ENCODE data around the gene NAV2.

The NAV2 gene

DNA sequence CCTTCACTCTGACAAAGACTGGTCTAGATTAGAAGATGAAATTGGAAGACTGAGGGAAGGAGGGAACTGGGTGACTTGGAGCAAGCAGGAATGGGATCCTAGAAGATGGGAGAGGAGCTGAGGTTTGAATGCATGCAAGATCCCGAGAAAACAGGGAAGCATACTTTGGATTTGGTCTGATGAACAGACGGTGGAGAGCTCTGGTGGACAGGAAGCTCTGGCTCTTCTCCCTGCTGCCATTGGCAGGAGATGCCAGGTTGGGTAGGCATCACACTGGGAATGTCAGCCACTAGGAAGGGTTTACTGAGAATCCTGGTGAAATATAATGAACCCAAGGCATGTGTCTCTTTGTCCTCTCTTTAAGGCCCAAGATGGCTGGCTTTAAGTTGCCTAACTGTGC, 16.5 kb downstream of the NAV2 start:
- in situ Hi-C loops (cut with HindIII; ENCODE audit: low sequenced_read_pairs): no loop called here
- H3K4me3 ChIP-seq (ENCODE audit: low read depth, low read length): no peak overlapping the region
- no peak for DNase-seq (ENCODE audit: low read depth, low spot score)
- TF ChIP-seq CTCF (IDR thresholded peaks at IDR 0.05; ENCODE audit: low read depth, low read length): no peak

DNA sequence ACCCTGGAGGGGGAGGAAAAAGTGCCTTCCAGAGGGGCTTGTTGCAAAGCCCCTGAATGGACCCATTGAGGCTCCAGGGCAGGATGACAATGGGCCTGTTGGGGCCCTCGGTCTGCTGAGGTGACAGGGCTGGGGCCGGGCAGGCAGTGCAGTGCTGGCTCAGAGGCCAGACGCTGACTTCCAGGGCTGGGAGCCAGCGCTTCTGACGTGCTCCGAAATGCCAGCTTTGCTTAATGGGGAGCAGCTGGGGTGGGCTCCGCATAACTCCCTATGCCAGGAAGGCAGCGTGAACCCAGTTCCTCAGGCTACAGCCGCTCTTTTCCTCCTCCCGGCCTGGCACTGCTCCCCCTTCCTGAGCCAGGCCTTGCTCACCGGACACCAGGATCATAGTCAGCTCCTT, 17.7 kb downstream of the NAV2 start:
- in situ Hi-C loops (cut with HindIII; ENCODE audit: low sequenced_read_pairs): no loop called here
- no peak for TF ChIP-seq CTCF (IDR thresholded peaks at IDR 0.05; ENCODE audit: low read depth, low read length)
- DNase-seq (ENCODE audit: low read depth, low spot score): no peak
- H3K4me3 ChIP-seq (ENCODE audit: low read depth, low read length): no peak overlapping the region

DNA sequence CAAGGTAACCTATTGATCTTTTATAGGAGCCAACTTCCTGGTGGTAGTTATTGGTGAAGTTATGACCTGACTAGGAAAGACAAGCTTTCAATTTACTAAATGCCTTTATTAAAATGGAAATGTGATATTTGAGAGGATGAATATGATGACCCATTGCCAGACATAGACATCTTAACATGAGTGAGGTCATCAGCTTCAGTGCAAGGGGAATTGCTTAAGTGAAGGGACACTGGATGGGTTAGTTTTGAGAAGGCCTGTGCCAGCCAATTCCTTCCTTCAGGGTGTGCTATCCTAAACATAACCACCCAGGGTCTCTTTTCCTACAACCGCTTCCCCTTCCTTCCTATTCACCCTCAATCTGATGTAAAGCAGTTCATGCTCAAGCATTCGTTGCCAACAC, 21.5 kb downstream of the NAV2 start:
- no peak overlapping the region for H3K4me3 ChIP-seq (ENCODE audit: low read depth, low read length)

GRCh38 chr11:19735157-19735908, 22.7 kb downstream of the NAV2 start:
- peak; percentile 60 for DNase-seq (ENCODE audit: low read depth, low spot score)
- in situ Hi-C loops (cut with HindIII; ENCODE audit: low sequenced_read_pairs): no loop called here
- H3K4me3 ChIP-seq (ENCODE audit: low read depth, low read length): no peak overlapping the region
- peak; percentile 48 for TF ChIP-seq CTCF (IDR thresholded peaks at IDR 0.05; ENCODE audit: low read depth, low read length)

More for the DNA sequence above, 21.5 kb downstream of the NAV2 start:
- in situ Hi-C loops (cut with HindIII; ENCODE audit: low sequenced_read_pairs): no loop called here
- TF ChIP-seq CTCF (IDR thresholded peaks at IDR 0.05; ENCODE audit: low read depth, low read length): no peak
- DNase-seq (ENCODE audit: low read depth, low spot score): no peak

DNA sequence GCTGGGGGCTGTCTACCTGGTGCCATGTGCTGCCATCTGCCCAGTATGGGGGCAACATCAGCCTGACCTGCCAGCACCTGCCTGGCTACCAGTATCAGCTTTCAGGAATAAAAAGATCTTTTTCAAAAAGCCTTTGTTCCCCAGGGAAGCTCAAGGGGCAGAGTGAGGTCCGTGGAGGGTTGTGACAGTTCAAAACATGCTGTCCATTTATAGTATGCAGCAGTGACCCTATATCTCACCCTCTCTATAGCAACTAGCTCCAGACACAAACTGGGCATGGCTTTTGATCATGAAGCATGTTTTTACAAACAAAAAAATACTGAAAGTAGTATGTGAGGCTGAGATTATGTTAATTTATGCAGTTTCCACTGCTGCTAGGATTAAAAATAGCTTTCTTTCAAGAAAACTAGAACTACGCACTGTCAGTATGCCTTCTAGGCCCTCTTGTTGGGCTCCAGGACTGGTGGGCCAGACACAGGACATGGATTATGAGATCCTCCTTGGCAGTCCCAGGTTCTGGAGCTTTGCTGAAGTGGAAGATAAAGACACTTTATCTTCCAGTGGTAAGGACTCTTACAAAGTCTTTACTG, 23.4 kb downstream of the NAV2 start:
- no peak overlapping the region for H3K4me3 ChIP-seq (ENCODE audit: low read depth, low read length)
- no peak for DNase-seq (ENCODE audit: low read depth, low spot score)
- no peak for TF ChIP-seq CTCF (IDR thresholded peaks at IDR 0.05; ENCODE audit: low read depth, low read length)
- in situ Hi-C loops (cut with HindIII; ENCODE audit: low sequenced_read_pairs): no loop called here

DNA sequence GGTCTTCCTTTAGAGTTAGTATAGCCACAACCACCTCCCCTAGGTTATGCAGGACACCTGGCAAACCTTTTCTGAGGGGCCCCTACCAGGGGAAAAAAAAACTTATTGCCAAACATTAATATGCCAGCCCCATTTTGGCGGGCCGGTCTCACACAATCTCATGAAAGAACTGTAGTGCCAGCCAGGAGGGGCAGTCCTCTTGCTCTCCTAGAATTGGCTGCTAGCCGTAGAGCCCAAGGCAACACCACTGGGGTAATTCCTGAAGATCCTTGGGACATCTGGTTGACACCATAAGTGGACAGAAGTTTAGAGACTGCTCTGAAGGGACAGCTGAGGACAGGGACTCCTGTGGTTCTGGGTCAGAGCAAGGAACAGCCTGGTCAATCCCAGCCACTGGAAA, 24.2 kb downstream of the NAV2 start:
- no peak for TF ChIP-seq CTCF (IDR thresholded peaks at IDR 0.05; ENCODE audit: low read depth, low read length)
- no peak for DNase-seq (ENCODE audit: low read depth, low spot score)
- no peak overlapping the region for H3K4me3 ChIP-seq (ENCODE audit: low read depth, low read length)
- in situ Hi-C loops (cut with HindIII; ENCODE audit: low sequenced_read_pairs): no loop called here
